ENCODE results near the gene ZNF74. TPM values are rescaled to one million over a fixed set of nuclear protein-coding genes. Genes with fewer than 3 reads are reported as not detected.

ZNF74 gene
- total and polyA plus RNA-seq, 4 donors, result 2.9 to 10.3 (median 4.2) TPM

DNA sequence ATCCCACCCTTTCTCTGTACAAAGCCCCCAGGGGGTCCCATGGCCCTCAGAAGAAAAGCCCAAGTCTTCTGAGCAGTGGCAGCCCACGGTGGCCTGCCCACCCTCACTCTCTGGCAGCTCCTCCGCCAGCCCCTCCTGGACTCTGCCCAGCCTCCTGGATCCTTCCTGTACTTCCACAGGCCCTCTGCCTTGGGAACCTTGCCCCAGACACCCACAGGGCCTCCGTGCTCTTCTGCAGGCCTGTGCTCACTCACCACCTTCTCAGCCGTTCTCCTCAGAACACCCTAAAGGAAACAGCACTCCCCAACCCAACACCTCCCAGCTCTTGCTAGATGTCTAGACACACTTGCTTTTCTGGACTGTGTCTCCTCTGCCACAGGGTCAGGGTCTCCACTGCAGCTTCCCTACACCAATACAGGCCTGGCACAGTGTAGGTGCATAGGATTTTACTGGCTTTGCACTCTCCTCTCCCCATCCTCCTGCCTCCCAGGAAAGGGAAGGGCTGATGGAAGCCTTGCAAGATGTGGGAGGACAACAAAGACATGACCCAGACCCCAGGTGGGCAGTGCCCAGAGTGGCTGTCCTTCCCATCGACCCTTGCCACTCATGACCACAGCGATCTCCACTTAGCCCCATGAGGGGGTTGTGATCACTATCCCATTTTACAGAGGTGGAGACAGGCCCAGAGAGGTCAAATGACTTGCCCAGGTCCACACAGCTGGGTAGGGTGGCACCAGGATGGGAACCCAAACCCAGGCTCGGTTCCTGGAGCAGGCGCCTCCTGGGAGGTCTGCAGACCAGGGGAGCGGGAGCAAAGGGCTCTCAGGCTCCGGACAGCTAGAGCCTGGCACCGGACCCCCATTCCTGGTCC lies 41.7 kb downstream of the ZNF74 start:
- no peaks in the 10 kb centered on the region for H3K4me1 ChIP-seq (ENCODE audit: control insufficient read depth in 1 of 2, insufficient read depth in 2 of 2, low read length in 2 of 2)
- ATAC-seq (ENCODE audit: low FRiP score), result no peak
- H3K27me3 ChIP-seq (ENCODE audit: control insufficient read depth in 1 of 2, insufficient read depth in 2 of 2, low read length in 1 of 2), result no peaks in the 10 kb centered on the region
- H3K9me3 ChIP-seq (ENCODE audit: control insufficient read depth, low read length), result no peaks in the 10 kb centered on the region
- H3K27ac ChIP-seq (ENCODE audit: low read depth in 1 of 2, low read length in 2 of 2), result no peak overlapping the region
- intact Hi-C loops (cut with DNase I), result loop anchor here in 1 of 2 donors (2.0 kb wide), 1 partner anchor 13 kb away; no protein-coding TSS in a partner anchor
- peak; percentile 23 to 39 for DNase-seq
- 37 to 39% methylated on average over 11 of the region's 11 CpGs for WGBS, 2 donors
- no peaks in the 10 kb centered on the region for H3K36me3 ChIP-seq (ENCODE audit: control insufficient read depth in 1 of 2, insufficient read depth in 2 of 2, low read length in 1 of 2)
- peak overlapping the region; percentile 67 to 83 for H3K4me3 ChIP-seq (ENCODE audit: low read length in 2 of 2)

DNA sequence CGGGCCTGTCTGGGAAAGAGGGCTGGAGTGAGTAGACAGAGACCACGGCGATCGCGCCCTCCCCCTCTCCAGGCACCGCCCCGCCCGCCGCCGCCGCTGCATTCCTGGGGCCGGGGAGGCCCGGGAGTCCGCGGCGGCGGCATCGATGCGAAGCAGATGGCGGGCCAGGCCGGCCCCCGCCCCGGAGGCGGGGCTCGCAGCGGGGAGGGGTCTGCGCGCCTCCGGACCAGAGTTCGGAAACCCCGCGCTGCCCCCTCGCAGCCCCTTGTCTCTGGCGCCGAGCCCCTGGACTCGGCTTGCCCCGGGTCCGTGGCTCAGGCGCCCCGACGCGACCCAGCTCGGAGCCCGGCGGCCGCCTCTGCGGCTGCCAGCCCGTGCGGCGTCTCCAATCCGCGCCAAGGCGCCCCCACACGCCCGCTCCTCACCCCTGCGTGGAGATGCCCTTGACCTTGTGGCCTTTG lies 42.4 kb downstream of the ZNF74 start:
- no peaks in the 10 kb centered on the region for H3K9me3 ChIP-seq (ENCODE audit: control insufficient read depth, low read length)
- peak; percentile 62 to 87 for DNase-seq
- H3K36me3 ChIP-seq (ENCODE audit: control insufficient read depth in 1 of 2, insufficient read depth in 2 of 2, low read length in 1 of 2), result no peaks in the 10 kb centered on the region
- no peaks in the 10 kb centered on the region for H3K4me1 ChIP-seq (ENCODE audit: control insufficient read depth in 1 of 2, insufficient read depth in 2 of 2, low read length in 2 of 2)
- ATAC-seq (ENCODE audit: low FRiP score), result no peak
- no peaks in the 10 kb centered on the region for H3K27me3 ChIP-seq (ENCODE audit: control insufficient read depth in 1 of 2, insufficient read depth in 2 of 2, low read length in 1 of 2)
- H3K27ac ChIP-seq (ENCODE audit: low read depth in 1 of 2, low read length in 2 of 2), result peak overlapping the region in 1 of 2 donors; percentile 85
- intact Hi-C loops (cut with DNase I), result loop anchor here in 1 of 2 donors (2.0 kb wide), 1 partner anchor 14 kb away; no protein-coding TSS in a partner anchor
- peak overlapping the region; percentile 67 to 83 for H3K4me3 ChIP-seq (ENCODE audit: low read length in 2 of 2)
- WGBS, 2 donors, result 0 to 1% methylated on average over 22 to 56 of the region's 56 CpGs

DNA sequence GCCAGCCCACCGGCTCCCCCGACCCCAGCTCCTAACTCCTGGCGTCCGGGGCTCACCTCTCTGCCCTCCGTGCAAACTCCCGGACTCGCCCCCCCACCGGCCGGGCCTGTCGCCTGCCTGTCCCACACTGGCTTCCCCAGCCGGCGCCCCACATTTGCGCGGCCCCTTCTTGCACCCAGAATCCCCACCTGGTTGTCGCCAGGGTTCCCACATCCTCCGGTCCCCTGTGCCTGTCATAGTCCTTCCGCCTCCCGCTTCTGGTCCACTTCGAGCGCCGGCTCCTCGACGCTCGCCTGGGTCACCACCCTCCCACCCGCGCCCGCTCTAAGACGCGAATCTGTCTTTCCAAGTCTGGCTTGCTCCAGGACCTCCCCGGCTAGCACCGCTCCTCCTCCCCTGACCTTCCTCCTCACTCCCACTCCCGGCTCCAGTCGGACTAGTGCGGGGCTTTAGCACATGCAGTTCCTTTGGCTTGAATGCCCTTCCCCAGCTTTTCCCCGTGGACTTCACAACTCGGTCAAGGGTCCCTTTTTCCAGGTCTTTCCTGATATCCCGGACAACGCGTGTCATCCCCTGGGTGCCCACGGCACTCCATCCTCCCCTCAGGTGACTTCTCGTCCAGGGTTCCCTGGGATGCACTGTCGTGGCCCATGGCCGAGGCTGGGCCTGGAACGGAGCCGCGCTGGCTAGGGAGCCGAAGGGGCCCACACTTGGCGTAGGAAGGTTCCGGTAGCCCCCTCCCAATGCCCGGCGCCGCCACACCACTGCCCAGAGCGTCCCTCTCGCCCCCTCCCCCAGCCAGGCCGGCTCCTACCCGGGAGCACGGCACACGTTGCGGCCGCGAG lies 43.0 kb downstream of the ZNF74 start:
- ATAC-seq (ENCODE audit: low FRiP score), result peak; percentile 0
- DNase-seq, result peak; percentile 58 to 80
- WGBS, 2 donors, result 1% methylated on average over 49 to 61 of the region's 61 CpGs
- Histone ChIP-seq H3K27ac (ENCODE audit: low read depth in 1 of 2, low read length in 2 of 2) (peak overlapping the region in 1 of 2 donors; percentile 85), H3K36me3 (ENCODE audit: control insufficient read depth in 1 of 2, insufficient read depth in 2 of 2, low read length in 1 of 2) (no peaks in the 10 kb centered on the region), H3K27me3 (ENCODE audit: control insufficient read depth in 1 of 2, insufficient read depth in 2 of 2, low read length in 1 of 2) (no peaks in the 10 kb centered on the region), H3K4me1 (ENCODE audit: control insufficient read depth in 1 of 2, insufficient read depth in 2 of 2, low read length in 2 of 2) (no peaks in the 10 kb centered on the region), H3K4me3 (ENCODE audit: low read length in 2 of 2) (peak overlapping the region; percentile 67 to 83), H3K9me3 (ENCODE audit: control insufficient read depth, low read length) (no peaks in the 10 kb centered on the region)
- intact Hi-C loops (cut with DNase I), result loop anchor here in 1 of 2 donors (2.0 kb wide), 1 partner anchor 14 kb away; no protein-coding TSS in a partner anchor

DNA sequence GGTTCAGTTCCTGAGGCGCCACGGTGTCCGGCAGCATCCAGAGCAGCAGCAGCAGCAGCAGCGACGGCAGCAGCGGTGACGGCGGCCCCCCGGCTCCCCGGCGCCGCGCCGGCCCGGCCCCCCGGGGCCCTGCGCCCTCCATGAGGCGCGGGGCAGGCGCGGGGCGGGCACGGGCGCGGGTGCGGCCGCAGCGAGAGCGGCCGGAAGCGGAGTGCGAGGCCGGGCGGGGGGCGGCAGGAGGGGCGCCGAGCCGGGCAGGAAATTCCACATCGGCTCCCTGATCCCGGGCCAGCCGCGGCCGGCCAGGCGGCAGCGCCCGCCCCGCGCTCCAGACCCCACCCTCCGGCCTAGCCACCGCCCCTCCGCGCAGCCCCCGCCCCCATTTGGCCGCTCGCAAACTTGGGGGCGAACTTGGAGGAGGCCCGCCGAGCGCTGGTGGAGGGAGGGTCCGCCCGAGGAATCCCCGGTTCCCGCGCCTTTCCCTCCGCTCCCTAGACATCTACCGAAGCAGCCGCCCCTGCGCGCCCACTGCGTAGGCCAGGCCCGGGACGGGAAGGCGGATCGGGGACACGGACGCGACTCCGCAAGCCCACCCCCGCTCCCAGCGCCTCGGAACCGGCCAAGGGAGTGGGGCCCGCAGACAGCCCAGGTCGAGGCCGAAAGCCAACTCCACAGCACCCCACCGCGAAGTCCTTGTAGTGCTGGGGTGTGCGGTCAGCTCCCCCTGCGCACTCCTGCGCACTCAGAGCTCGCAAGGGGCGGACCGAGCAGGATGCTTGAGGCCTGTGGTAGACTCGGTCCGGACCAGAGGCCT lies 43.9 kb downstream of the ZNF74 start, which contains the start of gene SCARF2:
Gene SCARF2, minus strand, starts transcription at position 213 of the 814 bp plus-strand sequence. Its CDS starts 71 bp downstream, at position 142.
- Histone ChIP-seq H3K27me3 (ENCODE audit: control insufficient read depth in 1 of 2, insufficient read depth in 2 of 2, low read length in 1 of 2) (no peaks in the 10 kb centered on the region), H3K4me1 (ENCODE audit: control insufficient read depth in 1 of 2, insufficient read depth in 2 of 2, low read length in 2 of 2) (no peaks in the 10 kb centered on the region), H3K9me3 (ENCODE audit: control insufficient read depth, low read length) (no peaks in the 10 kb centered on the region), H3K4me3 (ENCODE audit: low read length in 2 of 2) (peak within 1 kb of the TSS; percentile 67 to 83), H3K27ac (ENCODE audit: low read depth in 1 of 2, low read length in 2 of 2) (peak within 1 kb of the TSS; percentile 30 to 85), H3K36me3 (ENCODE audit: control insufficient read depth in 1 of 2, insufficient read depth in 2 of 2, low read length in 1 of 2) (no peaks in the 10 kb centered on the region)
- DNase-seq (peak; percentile 77 to 91), ATAC-seq (ENCODE audit: low FRiP score) (peak; percentile 77)
- 1 to 2% methylated on average over 57 to 95 of the region's 95 CpGs for WGBS, 2 donors
- intact Hi-C loops (cut with DNase I), result loop anchor here in 1 of 2 donors (2.0 kb wide), 1 partner anchor 15 kb away; no protein-coding TSS in a partner anchor

DNA sequence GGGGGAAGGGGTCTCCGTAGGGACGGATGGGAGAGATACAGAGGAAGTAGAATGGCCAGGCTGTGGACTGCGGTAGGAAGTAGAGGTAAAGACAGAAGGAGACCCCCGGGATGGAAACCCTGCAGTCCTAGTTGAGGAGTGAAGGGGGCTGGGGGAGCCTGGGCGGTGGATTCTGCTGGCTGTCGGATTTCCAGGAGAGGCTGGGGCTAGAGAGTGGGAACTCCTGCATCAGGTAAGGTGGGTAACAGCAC lies 44.4 kb downstream of the ZNF74 start:
- Histone ChIP-seq H3K27ac (ENCODE audit: low read depth in 1 of 2, low read length in 2 of 2) (peak overlapping the region; percentile 30 to 41), H3K4me3 (ENCODE audit: low read length in 2 of 2) (peak overlapping the region; percentile 67 to 83), H3K27me3 (ENCODE audit: control insufficient read depth in 1 of 2, insufficient read depth in 2 of 2, low read length in 1 of 2) (no peaks in the 10 kb centered on the region), H3K4me1 (ENCODE audit: control insufficient read depth in 1 of 2, insufficient read depth in 2 of 2, low read length in 2 of 2) (no peaks in the 10 kb centered on the region), H3K36me3 (ENCODE audit: control insufficient read depth in 1 of 2, insufficient read depth in 2 of 2, low read length in 1 of 2) (no peaks in the 10 kb centered on the region), H3K9me3 (ENCODE audit: control insufficient read depth, low read length) (no peaks in the 10 kb centered on the region)
- 18 to 24% methylated on average over 6 of the region's 6 CpGs for WGBS, 2 donors
- intact Hi-C loops (cut with DNase I), result no loop called here
- ATAC-seq (ENCODE audit: low FRiP score) (no peak), DNase-seq (no peak)

DNA sequence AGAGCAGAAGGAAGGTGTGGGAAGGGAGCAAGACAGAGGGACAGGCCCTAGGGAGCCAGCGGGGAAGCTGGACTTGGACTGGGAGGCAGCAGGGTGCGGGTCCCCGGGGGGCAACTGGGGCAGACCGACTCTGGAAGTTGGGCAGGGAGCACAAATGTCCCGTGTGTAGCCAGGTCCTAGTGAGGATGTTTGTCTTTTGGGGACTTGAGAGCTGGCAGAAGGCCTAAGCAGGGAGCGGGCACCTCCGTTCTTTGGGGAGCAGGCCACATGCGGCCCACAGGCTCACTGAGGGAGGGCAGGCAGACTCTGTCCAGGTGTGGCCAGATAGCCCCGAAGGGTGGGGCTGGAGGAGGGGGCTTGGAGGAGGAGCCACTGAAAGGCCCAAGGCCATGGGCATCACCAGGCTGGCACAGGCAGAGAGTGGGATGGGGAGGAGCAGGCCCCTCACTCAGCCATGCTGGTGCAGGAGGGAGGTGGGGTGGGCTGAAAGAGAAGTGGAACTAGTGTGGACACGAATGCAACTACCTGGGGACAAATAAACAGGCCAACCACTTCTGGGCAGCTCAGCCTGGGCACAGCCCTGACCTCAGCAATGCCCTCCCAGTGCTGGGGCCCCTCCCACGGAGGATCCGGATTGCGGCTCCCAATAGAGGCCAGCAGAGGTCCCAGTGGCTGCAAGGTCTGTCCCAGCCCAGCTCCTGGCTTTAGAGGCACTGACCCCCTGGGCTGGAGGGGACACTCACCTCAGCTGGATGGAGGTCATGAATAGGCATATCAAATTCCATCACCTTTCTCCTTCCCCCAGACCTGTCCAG lies 44.9 kb downstream of the ZNF74 start:
- intact Hi-C loops (cut with DNase I), result no loop called here
- peak overlapping the region in 1 of 2 donors; percentile 83 for H3K4me3 ChIP-seq (ENCODE audit: low read length in 2 of 2)
- H3K36me3 ChIP-seq (ENCODE audit: control insufficient read depth in 1 of 2, insufficient read depth in 2 of 2, low read length in 1 of 2), result no peaks in the 10 kb centered on the region
- H3K4me1 ChIP-seq (ENCODE audit: control insufficient read depth in 1 of 2, insufficient read depth in 2 of 2, low read length in 2 of 2), result no peaks in the 10 kb centered on the region
- ATAC-seq (ENCODE audit: low FRiP score) (peak; percentile 43), DNase-seq (peak; percentile 53 to 79)
- 41 to 48% methylated on average over 12 to 13 of the region's 13 CpGs for WGBS, 2 donors
- peak overlapping the region in 1 of 2 donors; percentile 41 for H3K27ac ChIP-seq (ENCODE audit: low read depth in 1 of 2, low read length in 2 of 2)
- no peaks in the 10 kb centered on the region for H3K27me3 ChIP-seq (ENCODE audit: control insufficient read depth in 1 of 2, insufficient read depth in 2 of 2, low read length in 1 of 2)
- H3K9me3 ChIP-seq (ENCODE audit: control insufficient read depth, low read length), result no peaks in the 10 kb centered on the region

DNA sequence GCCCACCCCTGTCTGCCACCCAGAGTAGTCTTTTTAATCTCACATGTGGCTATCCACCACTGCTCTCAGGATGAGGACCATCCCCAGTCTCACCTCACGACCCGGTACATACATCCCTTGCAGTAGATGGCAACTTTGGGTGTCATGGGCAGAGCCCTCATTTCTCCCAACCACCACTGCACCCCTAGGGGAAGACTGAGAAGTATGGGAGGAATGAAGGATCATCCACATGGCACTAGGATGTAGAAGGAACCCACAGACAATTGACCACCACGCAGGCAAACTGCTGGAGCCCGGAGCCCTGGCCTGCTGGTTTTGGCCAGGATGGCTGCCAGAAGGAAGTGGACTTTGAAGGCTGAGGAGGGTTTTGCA lies 45.6 kb downstream of the ZNF74 start:
- intact Hi-C loops (cut with DNase I), result no loop called here
- Histone ChIP-seq H3K4me1 (ENCODE audit: control insufficient read depth in 1 of 2, insufficient read depth in 2 of 2, low read length in 2 of 2) (no peaks in the 10 kb centered on the region), H3K27me3 (ENCODE audit: control insufficient read depth in 1 of 2, insufficient read depth in 2 of 2, low read length in 1 of 2) (no peaks in the 10 kb centered on the region), H3K9me3 (ENCODE audit: control insufficient read depth, low read length) (no peaks in the 10 kb centered on the region), H3K4me3 (ENCODE audit: low read length in 2 of 2) (no peak overlapping the region), H3K36me3 (ENCODE audit: control insufficient read depth in 1 of 2, insufficient read depth in 2 of 2, low read length in 1 of 2) (no peaks in the 10 kb centered on the region), H3K27ac (ENCODE audit: low read depth in 1 of 2, low read length in 2 of 2) (no peak overlapping the region)
- WGBS, 2 donors, result 67 to 69% methylated on average over 4 of the region's 4 CpGs
- no peak for ATAC-seq (ENCODE audit: low FRiP score)
- no peak for DNase-seq
